Gastroesophageal sphincter (tissue), 3 donors: Measurements from ENCODE around the gene LLGL2.

Experiments used
- POLR2A ChIP-seq, 2 donors: fragments of 450-650 bp; IDR thresholded peaks; one replicate each; pipeline ENCODE4 v1.6.1; 2017; ENCODE audit warnings: antibody characterized with exemption in 2 of 2, mild to moderate bottlenecking in 2 of 2, moderate library complexity in 1 of 2
- POLR2AphosphoS5 ChIP-seq: sonication (generic); formaldehyde crosslinking; IDR thresholded peaks from one replicate; pipeline ENCODE4 v1.6.1; 2017; ENCODE audit warnings: antibody characterized with exemption
- TF ChIP-seq, protein P1 (sequence below), 4 experiments: fragments of 200-600 bp in 2 of 4; fragments of 450-650 bp in 2 of 4; sonication (generic) in 1 of 4; IDR thresholded peaks; one replicate each; pipeline ENCODE4 v1.5.1; 2017 to 2019; ENCODE audit warnings: antibody characterized with exemption in 4 of 4, mild to moderate bottlenecking in 2 of 4, moderate library complexity in 2 of 4

DNA sequence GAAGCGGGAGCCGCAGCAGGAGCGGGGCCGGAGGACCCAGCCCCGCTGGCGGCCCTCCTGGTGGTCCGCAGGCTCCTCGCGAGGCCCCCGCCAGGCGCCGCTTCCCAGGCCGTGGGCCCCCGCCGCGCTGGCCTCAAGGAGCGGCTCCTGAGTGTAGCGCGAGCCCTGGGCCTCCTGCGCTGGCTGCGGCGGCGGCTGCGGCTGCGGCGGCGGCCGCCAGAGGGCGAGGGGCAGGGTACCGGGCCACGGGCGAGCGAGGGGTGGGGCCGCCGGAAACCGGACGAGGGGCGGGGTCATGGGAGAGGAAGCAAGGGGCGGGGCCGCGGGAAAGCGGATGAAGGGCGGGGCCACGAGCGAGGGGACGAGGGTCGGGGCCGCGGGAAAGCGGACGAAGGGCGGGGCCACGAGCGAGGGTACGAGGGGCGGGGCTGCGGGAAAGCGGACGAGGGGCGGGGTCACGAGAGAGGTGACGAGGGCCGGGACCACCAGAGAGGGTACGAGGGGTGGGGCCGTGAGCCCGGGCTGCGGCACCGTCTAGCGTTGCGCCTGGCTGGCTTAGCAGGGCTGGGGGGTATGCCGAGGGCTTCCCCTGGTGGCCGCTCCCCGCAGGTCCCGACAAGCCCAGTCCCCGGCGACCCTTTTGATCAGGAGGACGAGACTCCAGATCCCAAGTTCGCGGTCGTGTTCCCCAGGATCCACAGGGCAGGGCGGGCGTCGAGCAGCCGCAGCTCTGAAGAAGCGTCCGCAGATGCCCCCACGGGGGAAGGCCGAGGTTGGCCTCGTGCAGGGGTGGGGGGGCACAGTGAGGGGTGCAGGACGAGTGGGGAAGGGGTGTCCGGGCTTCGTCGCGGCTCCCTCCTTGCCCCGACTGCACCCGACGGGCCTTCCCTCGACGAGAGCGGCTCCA is 63.8 kb downstream of the LLGL2 start:
- TF ChIP-seq, protein P1, sequence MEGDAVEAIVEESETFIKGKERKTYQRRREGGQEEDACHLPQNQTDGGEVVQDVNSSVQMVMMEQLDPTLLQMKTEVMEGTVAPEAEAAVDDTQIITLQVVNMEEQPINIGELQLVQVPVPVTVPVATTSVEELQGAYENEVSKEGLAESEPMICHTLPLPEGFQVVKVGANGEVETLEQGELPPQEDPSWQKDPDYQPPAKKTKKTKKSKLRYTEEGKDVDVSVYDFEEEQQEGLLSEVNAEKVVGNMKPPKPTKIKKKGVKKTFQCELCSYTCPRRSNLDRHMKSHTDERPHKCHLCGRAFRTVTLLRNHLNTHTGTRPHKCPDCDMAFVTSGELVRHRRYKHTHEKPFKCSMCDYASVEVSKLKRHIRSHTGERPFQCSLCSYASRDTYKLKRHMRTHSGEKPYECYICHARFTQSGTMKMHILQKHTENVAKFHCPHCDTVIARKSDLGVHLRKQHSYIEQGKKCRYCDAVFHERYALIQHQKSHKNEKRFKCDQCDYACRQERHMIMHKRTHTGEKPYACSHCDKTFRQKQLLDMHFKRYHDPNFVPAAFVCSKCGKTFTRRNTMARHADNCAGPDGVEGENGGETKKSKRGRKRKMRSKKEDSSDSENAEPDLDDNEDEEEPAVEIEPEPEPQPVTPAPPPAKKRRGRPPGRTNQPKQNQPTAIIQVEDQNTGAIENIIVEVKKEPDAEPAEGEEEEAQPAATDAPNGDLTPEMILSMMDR (IDR thresholded peaks at IDR 0.05): peak in 3 of 4 experiments; percentile 89 to 91 (median 90)
- TF ChIP-seq POLR2AphosphoS5 (no peak), POLR2A (IDR thresholded peaks at IDR 0.05) (peak; percentile 58 to 68)
